Neural progenitor cell (in vitro differentiated cells): ENCODE measurements around the gene H2BK1. TPM values are rescaled to one million over a fixed set of nuclear protein-coding genes. Genes with fewer than 3 reads are reported as not detected.

Experiments used
- DNase-seq: peaks from one replicate; pipeline ENCODE4 v3.0.0-alpha.2; 2016; ENCODE audit warnings: low spot score
- H2AFZ ChIP-seq: fragments of 200-600 bp; sonication (generic); replicated peaks from 2 replicates; pipeline ENCODE4 v1.6.1; 2016; ENCODE audit warnings: antibody characterized with exemption
- H3F3A ChIP-seq: fragments of 200-600 bp; sonication (generic); 2 replicates; pipeline ENCODE4 v1.6.1; 2016; ENCODE audit warnings: antibody characterized with exemption, low read depth
- H3K27ac ChIP-seq: fragments of 200-600 bp; sonication (generic); 2 replicates; pipeline ENCODE4 v1.5.1; 2016; ENCODE audit warnings: mild to moderate bottlenecking
- H3K27me3 ChIP-seq: fragments of 200-600 bp; sonication (generic); 2 replicates; pipeline ENCODE4 v1.6.1; 2016; ENCODE audit warnings: mild to moderate bottlenecking, moderate library complexity
- H3K36me3 ChIP-seq: fragments of 200-600 bp; sonication (generic); 2 replicates; pipeline ENCODE4 v1.5.1; 2016
- H3K4me1 ChIP-seq: fragments of 200-600 bp; sonication (generic); 2 replicates; pipeline ENCODE4 v1.6.1; 2016; ENCODE audit warnings: mixed run types
- H3K4me2 ChIP-seq: fragments of 200-600 bp; sonication (generic); 2 replicates; pipeline ENCODE4 v1.6.1; 2016
- H3K4me3 ChIP-seq: fragments of 200-600 bp; sonication (generic); 2 replicates; pipeline ENCODE4 v1.5.1; 2016
- H3K79me2 ChIP-seq: fragments of 200-600 bp; sonication (generic); 2 replicates; pipeline ENCODE4 v1.6.1; 2016; ENCODE audit warnings: low read depth
- H3K9ac ChIP-seq: fragments of 200-600 bp; sonication (generic); 2 replicates; pipeline ENCODE4 v1.6.1; 2016
- H3K9me3 ChIP-seq: fragments of 200-600 bp; sonication (generic); 2 replicates; pipeline ENCODE4 v1.5.1; 2016; ENCODE audit warnings: low read depth
- H4K20me1 ChIP-seq: fragments of 200-600 bp; sonication (generic); 2 replicates; pipeline ENCODE4 v1.6.1; 2016; ENCODE audit warnings: low read depth
- H3K27ac Mint-ChIP-seq: 3 replicates; pipeline ENCODE4 v1.8.0; 2021; ENCODE audit warnings: mixed read lengths
- H3K27me3 Mint-ChIP-seq: 2 replicates; pipeline ENCODE4 v1.8.0; 2022; ENCODE audit warnings: low read depth, mild to moderate bottlenecking, inconsistent platforms, moderate library complexity, mixed read lengths; ENCODE audit not compliant: insufficient read depth
- H3K36me3 Mint-ChIP-seq: 3 replicates; pipeline ENCODE4 v1.8.0; 2021; ENCODE audit warnings: mixed read lengths
- H3K4me1 Mint-ChIP-seq: 3 replicates; pipeline ENCODE4 v1.8.0; 2021; ENCODE audit warnings: mixed read lengths
- H3K4me3 Mint-ChIP-seq: 3 replicates; pipeline ENCODE4 v1.8.0; 2021; ENCODE audit warnings: mild to moderate bottlenecking, moderate library complexity, mixed read lengths
- H3K9me3 Mint-ChIP-seq: 3 replicates; pipeline ENCODE4 v1.8.0; 2020; ENCODE audit warnings: mixed read lengths
- EZH2 ChIP-seq: fragments of 200-600 bp; sonication (generic); IDR thresholded peaks from 2 replicates; pipeline ENCODE4 v1.6.1; 2017; ENCODE audit warnings: antibody characterized with exemption, mild to moderate bottlenecking, moderate library complexity
- EZH2phosphoT487 ChIP-seq: fragments of 200-600 bp; sonication (generic); IDR thresholded peaks from 2 replicates; pipeline ENCODE4 v1.6.1; 2017; ENCODE audit warnings: antibody characterized with exemption
- total RNA-seq: library from RNA; depleted of rRNA; stranded (reverse); fragments of >200 nt; gene quantifications from 2 replicates; pipeline ENCODE4 v1.2.3, GENCODE V29; 2015; ENCODE audit warnings: low replicate concordance
- TF ChIP-seq, protein P1 (sequence below): fragments of 200-600 bp; sonication (generic); IDR thresholded peaks from 2 replicates; pipeline ENCODE4 v1.5.1; 2017; ENCODE audit warnings: antibody characterized with exemption, mild to moderate bottlenecking

Gene H2BK1
- total RNA-seq, 1 donor from 2014 or later, result not detected

DNA sequence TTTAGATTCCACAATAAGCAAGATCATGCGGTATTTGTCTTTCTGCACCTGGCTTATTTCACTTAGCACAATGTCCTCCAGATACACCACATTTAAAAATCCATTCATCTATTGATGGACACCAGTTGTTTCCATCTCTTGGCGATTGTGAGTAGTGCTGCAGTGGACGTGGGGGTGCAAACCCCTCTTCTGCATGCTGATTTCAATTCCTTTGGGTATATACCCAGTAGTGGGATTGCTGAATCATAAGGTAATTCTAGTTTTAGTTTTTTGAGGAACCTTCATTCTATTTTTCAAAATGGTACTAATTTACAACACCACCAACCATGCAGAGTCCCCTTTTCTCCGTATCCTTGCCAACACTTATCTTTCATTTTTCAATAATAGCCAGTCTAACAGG is 21.2 kb downstream of the H2BK1 start:
- H3K4me3 Mint-ChIP-seq, result no peak overlapping the region
- Histone ChIP-seq H3K4me3 (no peak overlapping the region), H3K36me3 (no peaks in the 10 kb centered on the region), H4K20me1 (no peaks in the 10 kb centered on the region), H3K9ac (no peak overlapping the region), H3F3A (no peaks in the 10 kb centered on the region), H3K4me1 (no peaks in the 10 kb centered on the region), H3K79me2 (no peaks in the 10 kb centered on the region), H2AFZ (no peak overlapping the region), H3K27me3 (peaks cover 10% of the 10 kb centered on the region), H3K27ac (no peak overlapping the region), H3K9me3 (no peaks in the 10 kb centered on the region), H3K4me2 (no peak overlapping the region)
- TF ChIP-seq EZH2phosphoT487 (no peak), EZH2 (no peak)
- TF ChIP-seq, protein P1, sequence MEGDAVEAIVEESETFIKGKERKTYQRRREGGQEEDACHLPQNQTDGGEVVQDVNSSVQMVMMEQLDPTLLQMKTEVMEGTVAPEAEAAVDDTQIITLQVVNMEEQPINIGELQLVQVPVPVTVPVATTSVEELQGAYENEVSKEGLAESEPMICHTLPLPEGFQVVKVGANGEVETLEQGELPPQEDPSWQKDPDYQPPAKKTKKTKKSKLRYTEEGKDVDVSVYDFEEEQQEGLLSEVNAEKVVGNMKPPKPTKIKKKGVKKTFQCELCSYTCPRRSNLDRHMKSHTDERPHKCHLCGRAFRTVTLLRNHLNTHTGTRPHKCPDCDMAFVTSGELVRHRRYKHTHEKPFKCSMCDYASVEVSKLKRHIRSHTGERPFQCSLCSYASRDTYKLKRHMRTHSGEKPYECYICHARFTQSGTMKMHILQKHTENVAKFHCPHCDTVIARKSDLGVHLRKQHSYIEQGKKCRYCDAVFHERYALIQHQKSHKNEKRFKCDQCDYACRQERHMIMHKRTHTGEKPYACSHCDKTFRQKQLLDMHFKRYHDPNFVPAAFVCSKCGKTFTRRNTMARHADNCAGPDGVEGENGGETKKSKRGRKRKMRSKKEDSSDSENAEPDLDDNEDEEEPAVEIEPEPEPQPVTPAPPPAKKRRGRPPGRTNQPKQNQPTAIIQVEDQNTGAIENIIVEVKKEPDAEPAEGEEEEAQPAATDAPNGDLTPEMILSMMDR, result no peak
- H3K36me3 Mint-ChIP-seq, result no peaks in the 10 kb centered on the region
- H3K9me3 Mint-ChIP-seq, result no peaks in the 10 kb centered on the region
- H3K27me3 Mint-ChIP-seq, result peaks cover 19% of the 10 kb centered on the region
- no peak overlapping the region for H3K27ac Mint-ChIP-seq
- no peaks in the 10 kb centered on the region for H3K4me1 Mint-ChIP-seq
- no peak for DNase-seq

DNA sequence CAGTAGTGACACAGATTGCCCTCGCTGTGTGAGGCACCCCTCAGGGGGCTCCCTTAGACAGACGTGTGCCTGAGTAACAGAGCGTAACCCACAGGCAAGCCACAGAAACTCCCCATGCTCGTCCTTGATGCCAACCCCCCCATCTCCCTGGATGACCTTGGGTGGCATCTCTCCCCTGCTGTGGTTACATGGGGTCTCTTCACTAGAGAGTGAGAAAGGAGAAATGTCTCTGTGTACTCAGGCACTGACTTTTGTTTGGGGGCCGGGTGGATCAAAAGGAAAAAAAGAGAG is 22.1 kb downstream of the H2BK1 start:
- TF ChIP-seq EZH2 (no peak), EZH2phosphoT487 (no peak)
- TF ChIP-seq, protein P1, result no peak
- Histone ChIP-seq H3K4me1 (no peaks in the 10 kb centered on the region), H4K20me1 (no peaks in the 10 kb centered on the region), H3K9me3 (no peaks in the 10 kb centered on the region), H3K36me3 (no peaks in the 10 kb centered on the region), H3K27me3 (peaks cover 10% of the 10 kb centered on the region), H3K27ac (no peak overlapping the region), H2AFZ (no peak overlapping the region), H3K9ac (no peak overlapping the region), H3F3A (no peaks in the 10 kb centered on the region), H3K79me2 (no peaks in the 10 kb centered on the region), H3K4me3 (no peak overlapping the region), H3K4me2 (no peak overlapping the region)
- no peak for DNase-seq
- H3K4me1 Mint-ChIP-seq, result no peaks in the 10 kb centered on the region
- H3K9me3 Mint-ChIP-seq, result no peaks in the 10 kb centered on the region
- H3K27ac Mint-ChIP-seq, result no peak overlapping the region
- H3K36me3 Mint-ChIP-seq, result no peaks in the 10 kb centered on the region
- peaks cover 18% of the 10 kb centered on the region for H3K27me3 Mint-ChIP-seq
- no peak overlapping the region for H3K4me3 Mint-ChIP-seq

DNA sequence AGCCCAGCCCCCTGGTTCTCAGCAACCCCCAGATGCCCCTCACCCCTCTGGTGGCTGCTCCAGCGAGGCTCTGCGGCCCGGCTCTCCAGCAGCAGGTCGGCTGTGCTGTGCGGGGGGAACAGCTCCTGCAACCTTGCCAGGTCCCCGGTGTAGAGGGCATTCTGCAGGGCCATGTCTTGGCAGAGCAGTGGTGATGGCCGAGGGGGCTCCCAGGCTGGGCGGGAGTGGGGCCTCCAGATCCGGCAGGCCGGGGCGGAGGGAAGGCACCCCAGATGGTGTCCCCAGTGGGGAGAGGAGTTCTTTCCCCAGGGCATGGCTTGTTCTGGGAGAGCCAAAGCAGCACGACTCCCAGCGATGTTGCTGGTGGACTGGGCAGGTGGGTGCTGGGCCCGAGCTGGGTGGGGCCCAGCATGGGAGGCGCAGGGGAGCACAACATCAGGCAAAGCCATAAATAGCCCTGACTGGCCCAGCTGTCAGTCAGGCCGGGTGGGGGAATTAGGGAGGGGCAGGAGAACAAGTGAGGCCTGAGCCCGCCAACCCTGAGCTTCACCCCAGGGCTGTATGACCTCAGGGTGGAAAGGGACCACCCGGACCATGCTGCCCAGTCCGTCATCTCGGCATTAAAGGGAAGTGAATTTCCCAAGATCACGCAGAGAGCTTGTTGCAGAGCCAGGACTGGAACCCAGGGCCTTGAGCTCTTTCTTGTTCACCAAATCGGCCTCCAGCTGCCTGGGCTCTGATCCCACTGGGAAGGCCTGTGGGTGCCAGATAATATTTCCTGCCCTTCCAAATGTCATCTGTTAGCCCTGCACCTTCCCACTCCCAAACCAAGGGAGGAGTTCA is 22.7 kb downstream of the H2BK1 start:
- DNase-seq, result no peak
- Histone ChIP-seq H3F3A (no peaks in the 10 kb centered on the region), H3K79me2 (no peaks in the 10 kb centered on the region), H3K27me3 (peaks cover 10% of the 10 kb centered on the region), H3K9ac (no peak overlapping the region), H3K9me3 (no peaks in the 10 kb centered on the region), H3K36me3 (no peaks in the 10 kb centered on the region), H3K27ac (no peak overlapping the region), H4K20me1 (no peaks in the 10 kb centered on the region), H2AFZ (no peak overlapping the region), H3K4me2 (no peak overlapping the region), H3K4me1 (no peaks in the 10 kb centered on the region), H3K4me3 (no peak overlapping the region)
- Mint-ChIP-seq H3K27ac (no peak overlapping the region), H3K27me3 (peaks cover 12% of the 10 kb centered on the region), H3K4me3 (no peak overlapping the region), H3K9me3 (no peaks in the 10 kb centered on the region), H3K36me3 (no peaks in the 10 kb centered on the region), H3K4me1 (no peaks in the 10 kb centered on the region)
- TF ChIP-seq, protein P1, result no peak
- TF ChIP-seq EZH2phosphoT487 (no peak), EZH2 (no peak)
